B cell (primary cell): Measurements from ENCODE around the gene ORC5.

Source experiments
- CTCF ChIP-seq: fragments of 200-600 bp; IDR thresholded peaks from one replicate; pipeline ENCODE4 v1.8.0; 2022; ENCODE audit warnings: antibody characterized with exemption, mild to moderate bottlenecking
- EZH2 ChIP-seq: IDR thresholded peaks from 2 replicates; pipeline ENCODE4 v1.6.1; 2012; ENCODE audit warnings: borderline replicate concordance, low read depth, mild to moderate bottlenecking, moderate library complexity, low read length; ENCODE audit not compliant: insufficient read depth, poor library complexity, severe bottlenecking

GRCh38 chr7:104091242-104091641, 116.6 kb downstream of the ORC5 start:
- TF ChIP-seq CTCF (no peak), EZH2 (no peak)
